PC-9 (cell line): Measurements from ENCODE around the gene FAM107A. TPM values are rescaled to one million over a fixed set of nuclear protein-coding genes. Genes with fewer than 3 reads are reported as not detected.

ENCODE experiments used
- BruUV-seq: library from RNA; stranded (reverse); fragments of 400-500 nt; replicated peaks from 2 replicates; lab custom pipeline; 2021; lab: Mats Ljungman, UMichigan
- CTCF ChIA-PET: fragments of 300-600 bp; sonication (Branson Sonifier 250); formaldehyde crosslinking; loops from one replicate; lab custom pipeline; 2022; ENCODE audit warnings: antibody characterized with exemption; lab: Charles Lee
- POLR2A ChIA-PET: fragments of 300-600 bp; sonication (Branson Sonifier 250); formaldehyde crosslinking; loops from one replicate; lab custom pipeline; 2022; ENCODE audit warnings: antibody characterized with exemption; ENCODE audit not compliant: unreplicated experiment; lab: Charles Lee
- DNase-seq, 2 experiments: peaks; one replicate each; pipeline versions ENCODE4 v3.0.0 to v3.0.0-alpha.2; 2015 to 2022; ENCODE audit warnings: mixed read lengths in 1 of 2
- H2AFZ ChIP-seq: fragments of 200-600 bp; sonication (generic); 2 replicates; pipeline ENCODE4 v1.8.1; 2017; ENCODE audit warnings: antibody characterized with exemption
- H3F3A ChIP-seq: fragments of 200-600 bp; sonication (generic); 2 replicates; pipeline ENCODE4 v1.8.1; 2017; ENCODE audit warnings: antibody characterized with exemption, mild to moderate bottlenecking, low read depth; ENCODE audit not compliant: insufficient read depth
- H3K27ac ChIP-seq: fragments of 200-600 bp; sonication (generic); 2 replicates; pipeline ENCODE4 v1.6.1; 2016; ENCODE audit warnings: mixed run types
- H3K27me3 ChIP-seq: fragments of 200-600 bp; sonication (generic); 2 replicates; pipeline ENCODE4 v1.6.1; 2016; ENCODE audit warnings: low read depth, mixed run types; ENCODE audit not compliant: insufficient read depth
- H3K36me3 ChIP-seq: fragments of 200-600 bp; sonication (generic); 2 replicates; pipeline ENCODE4 v1.6.1; 2016; ENCODE audit warnings: low read depth, mixed run types
- H3K4me1 ChIP-seq: fragments of 200-600 bp; sonication (generic); replicated peaks from 2 replicates; pipeline ENCODE4 v1.6.1; 2016; ENCODE audit warnings: mixed run types; ENCODE audit not compliant: insufficient read depth
- H3K4me2 ChIP-seq: fragments of 200-600 bp; sonication (generic); 2 replicates; pipeline ENCODE4 v1.6.1; 2017; ENCODE audit warnings: mixed run types
- H3K4me3 ChIP-seq: fragments of 200-600 bp; sonication (generic); 2 replicates; pipeline ENCODE4 v1.6.1; 2016; ENCODE audit warnings: mixed run types
- H3K79me2 ChIP-seq: fragments of 200-600 bp; sonication (generic); 2 replicates; pipeline ENCODE4 v1.6.1; 2017; ENCODE audit warnings: low read depth, mixed run types
- H3K9me2 ChIP-seq: fragments of 200-600 bp; sonication (generic); 2 replicates; pipeline ENCODE4 v1.8.1; 2017; ENCODE audit warnings: mild to moderate bottlenecking; ENCODE audit not compliant: insufficient read depth
- H3K9me3 ChIP-seq: fragments of 200-600 bp; sonication (generic); 2 replicates; pipeline ENCODE4 v1.8.1; 2016; ENCODE audit warnings: low read depth; ENCODE audit not compliant: insufficient read depth
- H4K20me1 ChIP-seq: fragments of 200-600 bp; sonication (generic); 2 replicates; pipeline ENCODE4 v1.8.1; 2017; ENCODE audit not compliant: insufficient read depth
- EZH2 ChIP-seq: fragments of 200-600 bp; sonication (generic); IDR thresholded peaks from 2 replicates; pipeline ENCODE4 v1.8.0; 2017; ENCODE audit warnings: antibody characterized with exemption, low read depth
- intact Hi-C: fragments of 100-400 bp; cut with micrococcal nuclease; formaldehyde crosslinking; loops from one replicate; pipeline ENCODE4 v1.10.0; 2022; ENCODE audit not compliant: unreplicated experiment
- total RNA-seq: library from RNA; stranded (reverse); gene quantifications from 2 replicates; pipeline ENCODE4 v1.2.3, GENCODE V29; 2021
- TF ChIP-seq, protein P1 (sequence below): fragments of 200-600 bp; sonication (generic); conservative IDR thresholded peaks from 2 replicates; pipeline ENCODE4 v1.6.1; 2017; ENCODE audit warnings: mixed run types, antibody characterized with exemption, mild to moderate bottlenecking, moderate library complexity

Gene FAM107A
- total RNA-seq, 1 experiment from 2014 or later: not detected

DNA sequence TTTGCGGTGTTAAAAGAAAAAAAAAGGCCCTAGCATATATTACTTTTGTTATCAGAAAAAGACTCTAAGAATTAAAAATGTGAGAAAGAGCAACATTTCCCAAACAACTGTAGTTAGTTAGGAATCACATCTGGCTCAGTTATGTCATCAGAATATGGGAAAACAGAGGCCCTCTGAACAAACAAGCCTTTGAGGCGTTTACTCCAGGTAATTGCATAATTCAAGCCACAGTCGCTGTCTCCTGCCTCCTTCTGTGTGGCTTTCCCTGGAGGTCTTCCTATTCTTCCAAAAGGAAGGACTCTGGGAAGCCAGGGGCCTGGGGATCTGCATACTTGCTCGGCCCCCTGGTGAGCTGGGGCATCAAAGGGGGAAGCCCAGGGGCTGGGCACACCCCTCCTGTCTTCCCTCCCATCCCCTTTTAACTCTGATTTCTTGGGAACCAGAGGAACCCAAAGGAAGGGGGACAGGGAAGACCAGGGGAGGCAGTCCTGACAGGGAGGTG is 3.7 kb upstream of the FAM107A start:
- TF ChIP-seq, protein P1, sequence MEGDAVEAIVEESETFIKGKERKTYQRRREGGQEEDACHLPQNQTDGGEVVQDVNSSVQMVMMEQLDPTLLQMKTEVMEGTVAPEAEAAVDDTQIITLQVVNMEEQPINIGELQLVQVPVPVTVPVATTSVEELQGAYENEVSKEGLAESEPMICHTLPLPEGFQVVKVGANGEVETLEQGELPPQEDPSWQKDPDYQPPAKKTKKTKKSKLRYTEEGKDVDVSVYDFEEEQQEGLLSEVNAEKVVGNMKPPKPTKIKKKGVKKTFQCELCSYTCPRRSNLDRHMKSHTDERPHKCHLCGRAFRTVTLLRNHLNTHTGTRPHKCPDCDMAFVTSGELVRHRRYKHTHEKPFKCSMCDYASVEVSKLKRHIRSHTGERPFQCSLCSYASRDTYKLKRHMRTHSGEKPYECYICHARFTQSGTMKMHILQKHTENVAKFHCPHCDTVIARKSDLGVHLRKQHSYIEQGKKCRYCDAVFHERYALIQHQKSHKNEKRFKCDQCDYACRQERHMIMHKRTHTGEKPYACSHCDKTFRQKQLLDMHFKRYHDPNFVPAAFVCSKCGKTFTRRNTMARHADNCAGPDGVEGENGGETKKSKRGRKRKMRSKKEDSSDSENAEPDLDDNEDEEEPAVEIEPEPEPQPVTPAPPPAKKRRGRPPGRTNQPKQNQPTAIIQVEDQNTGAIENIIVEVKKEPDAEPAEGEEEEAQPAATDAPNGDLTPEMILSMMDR: no peak
- TF ChIP-seq EZH2: no peak
- Histone ChIP-seq H2AFZ (no peak overlapping the region), H3K36me3 (no peaks in the 10 kb centered on the region), H4K20me1 (no peaks in the 10 kb centered on the region), H3K4me1 (peaks cover 9% of the 10 kb centered on the region; the same call in 1 of the 2 replicates), H3K9me3 (no peaks in the 10 kb centered on the region), H3K27ac (no peak overlapping the region), H3K4me3 (no peak overlapping the region), H3K4me2 (no peak overlapping the region), H3K27me3 (peaks cover 16% of the 10 kb centered on the region), H3K79me2 (no peaks in the 10 kb centered on the region), H3K9me2 (no peaks in the 10 kb centered on the region), H3F3A (no peaks in the 10 kb centered on the region)
- CTCF ChIA-PET: no interaction called here
- no peak for DNase-seq
- POLR2A ChIA-PET: no interaction called here
- intact Hi-C loops: no loop called here
- no TSS peak for BruUV-seq

DNA sequence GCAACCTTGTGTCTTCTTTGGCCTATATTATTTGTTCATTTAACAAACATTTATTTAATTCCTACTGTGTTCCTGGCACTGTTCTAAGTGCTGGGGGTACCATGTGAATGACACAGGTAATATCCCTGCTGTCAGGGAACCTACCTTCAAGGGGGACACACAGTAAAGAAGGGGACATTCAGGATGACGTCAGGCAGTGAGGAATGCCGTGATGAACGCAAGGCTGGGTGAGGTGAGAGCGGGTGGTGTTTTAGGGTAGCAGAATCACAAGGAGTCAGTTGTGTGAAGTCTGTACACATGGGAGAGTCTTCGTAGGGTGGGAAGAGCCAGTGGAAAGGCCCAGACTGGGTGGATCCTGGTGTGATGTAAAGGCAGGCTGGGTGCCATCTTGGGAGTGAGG is 1.7 kb upstream of the FAM107A start:
- Histone ChIP-seq H2AFZ (no peak overlapping the region), H3F3A (no peaks in the 10 kb centered on the region), H3K4me3 (no peak overlapping the region), H3K79me2 (no peaks in the 10 kb centered on the region), H3K9me3 (no peaks in the 10 kb centered on the region), H3K9me2 (no peaks in the 10 kb centered on the region), H3K27ac (no peak overlapping the region), H4K20me1 (no peaks in the 10 kb centered on the region), H3K4me2 (no peak overlapping the region), H3K27me3 (peaks cover 13% of the 10 kb centered on the region; the same call in 1 of the 2 replicates), H3K4me1 (no peaks in the 10 kb centered on the region), H3K36me3 (no peaks in the 10 kb centered on the region)
- no peak for DNase-seq
- intact Hi-C loops: no loop called here
- no TSS peak for BruUV-seq
- TF ChIP-seq, protein P1: no peak
- TF ChIP-seq EZH2: no peak
- CTCF ChIA-PET: no interaction called here
- POLR2A ChIA-PET: no interaction called here

DNA sequence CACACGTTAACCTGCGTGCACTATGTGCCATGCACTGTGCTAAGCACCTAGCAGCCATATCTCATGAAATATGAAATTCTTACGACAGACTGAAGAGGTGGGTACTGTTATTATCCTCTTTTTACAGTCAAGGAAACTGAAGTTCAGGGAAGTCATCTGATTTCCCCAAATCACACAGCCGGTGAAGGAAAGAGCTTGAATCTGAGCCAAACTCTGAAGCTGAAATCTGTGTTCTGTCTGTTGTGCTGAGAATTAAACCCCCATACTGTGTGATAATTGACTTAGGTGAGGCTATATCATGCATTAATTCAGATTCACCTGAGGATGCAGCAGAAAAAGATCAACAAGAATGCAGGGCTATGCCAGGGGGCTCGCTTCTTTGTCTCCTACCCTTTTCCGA is 475 bp downstream of the FAM107A start:
- H3K27me3 ChIP-seq: peaks cover 9% of the 10 kb centered on the region; the same call in 1 of the 2 replicates
- no TSS peak for BruUV-seq
- H3F3A ChIP-seq: no peaks in the 10 kb centered on the region
- no peaks in the 10 kb centered on the region for H3K36me3 ChIP-seq
- no peaks in the 10 kb centered on the region for H3K4me1 ChIP-seq
- ChIA-PET POLR2A (no interaction called here), CTCF (interaction anchor here (0.9 kb wide), 1 partner anchor 270 kb away, joined by 4 read pairs; the partner anchor contains the start of genes HTD2 and RPP14)
- no peak overlapping the region for H3K4me2 ChIP-seq
- DNase-seq: no peak
- no peak overlapping the region for H2AFZ ChIP-seq
- H3K9me3 ChIP-seq: no peaks in the 10 kb centered on the region
- TF ChIP-seq EZH2: no peak
- TF ChIP-seq, protein P1: no peak
- no peaks in the 10 kb centered on the region for H4K20me1 ChIP-seq
- no peak overlapping the region for H3K27ac ChIP-seq
- H3K4me3 ChIP-seq: no peak overlapping the region
- H3K9me2 ChIP-seq: no peaks in the 10 kb centered on the region
- no peaks in the 10 kb centered on the region for H3K79me2 ChIP-seq
- intact Hi-C loops: no loop called here
